ENCODE data around the gene ST6GALNAC4.

ST6GALNAC4 gene

GRCh38 chr9:127869310-127870152 is 47.3 kb downstream of the ST6GALNAC4 start:
- peak; percentile 92 for DNase-seq

- DNase-seq, result no peak
These were observed 48.5 kb downstream of the ST6GALNAC4 start for GRCh38 chr9:127868278-127868902.

- DNase-seq, result no peak
These were observed 49.2 kb downstream of the ST6GALNAC4 start for GRCh38 chr9:127867356-127868277.

- DNase-seq, result no peak
These were observed 50.3 kb downstream of the ST6GALNAC4 start for GRCh38 chr9:127866535-127866934.

- no peak for DNase-seq
These were observed 51.0 kb downstream of the ST6GALNAC4 start for GRCh38 chr9:127865645-127866464.

GRCh38 chr9:127863191-127863621 is 53.6 kb downstream of the ST6GALNAC4 start:
- DNase-seq, result no peak

- DNase-seq, result no peak
These were observed 54.5 kb downstream of the ST6GALNAC4 start for GRCh38 chr9:127862075-127863011.

GRCh38 chr9:127860779-127861178 is 56.1 kb downstream of the ST6GALNAC4 start:
- DNase-seq, result no peak

GRCh38 chr9:127860260-127860659 is 56.6 kb downstream of the ST6GALNAC4 start:
- DNase-seq, result no peak

- DNase-seq, result no peak
These were observed 58.8 kb downstream of the ST6GALNAC4 start for GRCh38 chr9:127858041-127858512.

All from right forelimb (tissue), 1 donor.